HepG2 (cell line): ENCODE measurements around the gene LRRC3B. TPM values are rescaled to one million over a fixed set of nuclear protein-coding genes. Genes with fewer than 3 reads are reported as not detected.

Experiments
- AGO1 ChIP-seq: fragments of 200-400 bp; formaldehyde crosslinking; IDR thresholded peaks from 2 replicates; pipeline ENCODE4 v1.6.1; 2017; ENCODE audit warnings: mild to moderate bottlenecking, low read depth, low read length, moderate library complexity; ENCODE audit not compliant: poor library complexity, severe bottlenecking
- SNAI1 ChIP-seq: sonication (generic); formaldehyde crosslinking; IDR thresholded peaks from 2 replicates; pipeline ENCODE4 v1.5.0; 2020; ENCODE audit warnings: mild to moderate bottlenecking, missing genetic modification reagents, borderline replicate concordance
- ZBTB3 ChIP-seq: sonication (generic); formaldehyde crosslinking; IDR thresholded peaks from 2 replicates; pipeline ENCODE4 v1.4.0; 2020; ENCODE audit warnings: low read depth, mild to moderate bottlenecking, moderate library complexity, missing genetic modification reagents, borderline replicate concordance
- ZNF354B ChIP-seq: sonication (generic); formaldehyde crosslinking; IDR thresholded peaks from 2 replicates; pipeline ENCODE4 v1.8.0; 2022; ENCODE audit warnings: mild to moderate bottlenecking, missing genetic modification reagents
- ZSCAN31 ChIP-seq: sonication (generic); formaldehyde crosslinking; IDR thresholded peaks from 2 replicates; pipeline ENCODE4 v1.5.0; 2020; ENCODE audit warnings: low read depth, mild to moderate bottlenecking, missing genetic modification reagents
- polyA plus RNA-seq, 8 experiments: library from polyadenylated mRNA; depleted of rRNA in 3 of 8; stranded (reverse) in 7 of 8; unstranded in 1 of 8; fragments of >200 nt; fragmentation: Illumina TruSeq in 4 of 8; extraction: Trizol in 4 of 8; gene quantifications; 2 replicates each; pipeline versions ENCODE4 v1.2.1 to v1.2.3, GENCODE V29; 2011 to 2016; ENCODE audit warnings: low read depth in 4 of 8, missing spikeins in 1 of 8, mixed read lengths in 1 of 8; ENCODE audit not compliant: insufficient read depth in 1 of 8
- total RNA-seq, 5 experiments: library from RNA; depleted of rRNA; stranded (reverse); fragments of >200 nt; fragmentation: Illumina TruSeq; extraction: Trizol; gene quantifications; 2 replicates each; pipeline ENCODE4 v1.2.3, GENCODE V29; 2016; ENCODE audit warnings: low read depth in 1 of 5
- TF ChIP-seq, protein P1 (sequence below): sonication (generic); formaldehyde crosslinking; IDR thresholded peaks from 2 replicates; pipeline ENCODE4 v1.4.0; 2020; ENCODE audit warnings: mild to moderate bottlenecking, missing genetic modification reagents
- TF ChIP-seq, protein P2 (sequence below): sonication (generic); formaldehyde crosslinking; IDR thresholded peaks from 2 replicates; pipeline ENCODE4 v1.5.0; 2020; ENCODE audit warnings: missing genetic modification reagents

LRRC3B gene
- total and polyA plus RNA-seq, 2 of the 13 experiments (the other 11 are each of a cell fraction or from before 2014, with no cell fraction given), result not detected

DNA sequence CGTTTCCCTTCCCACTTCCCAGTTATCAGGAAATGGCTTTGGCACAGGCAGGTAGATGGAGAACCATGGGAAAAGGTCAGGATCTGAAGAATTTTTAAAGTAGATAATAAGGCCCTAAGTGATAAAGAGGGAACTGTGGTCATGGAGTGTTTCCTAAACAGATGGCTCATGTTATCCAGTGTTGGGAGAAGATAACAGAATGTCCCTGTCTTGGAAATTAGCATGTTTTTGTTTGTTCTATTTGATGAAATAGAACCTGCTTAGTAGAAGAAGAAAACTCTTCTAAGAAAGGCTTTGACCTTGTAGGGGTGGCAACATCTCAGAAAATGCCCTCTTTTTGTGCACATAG, 8.8 kb downstream of the LRRC3B start (continued):
- TF ChIP-seq, protein P1, sequence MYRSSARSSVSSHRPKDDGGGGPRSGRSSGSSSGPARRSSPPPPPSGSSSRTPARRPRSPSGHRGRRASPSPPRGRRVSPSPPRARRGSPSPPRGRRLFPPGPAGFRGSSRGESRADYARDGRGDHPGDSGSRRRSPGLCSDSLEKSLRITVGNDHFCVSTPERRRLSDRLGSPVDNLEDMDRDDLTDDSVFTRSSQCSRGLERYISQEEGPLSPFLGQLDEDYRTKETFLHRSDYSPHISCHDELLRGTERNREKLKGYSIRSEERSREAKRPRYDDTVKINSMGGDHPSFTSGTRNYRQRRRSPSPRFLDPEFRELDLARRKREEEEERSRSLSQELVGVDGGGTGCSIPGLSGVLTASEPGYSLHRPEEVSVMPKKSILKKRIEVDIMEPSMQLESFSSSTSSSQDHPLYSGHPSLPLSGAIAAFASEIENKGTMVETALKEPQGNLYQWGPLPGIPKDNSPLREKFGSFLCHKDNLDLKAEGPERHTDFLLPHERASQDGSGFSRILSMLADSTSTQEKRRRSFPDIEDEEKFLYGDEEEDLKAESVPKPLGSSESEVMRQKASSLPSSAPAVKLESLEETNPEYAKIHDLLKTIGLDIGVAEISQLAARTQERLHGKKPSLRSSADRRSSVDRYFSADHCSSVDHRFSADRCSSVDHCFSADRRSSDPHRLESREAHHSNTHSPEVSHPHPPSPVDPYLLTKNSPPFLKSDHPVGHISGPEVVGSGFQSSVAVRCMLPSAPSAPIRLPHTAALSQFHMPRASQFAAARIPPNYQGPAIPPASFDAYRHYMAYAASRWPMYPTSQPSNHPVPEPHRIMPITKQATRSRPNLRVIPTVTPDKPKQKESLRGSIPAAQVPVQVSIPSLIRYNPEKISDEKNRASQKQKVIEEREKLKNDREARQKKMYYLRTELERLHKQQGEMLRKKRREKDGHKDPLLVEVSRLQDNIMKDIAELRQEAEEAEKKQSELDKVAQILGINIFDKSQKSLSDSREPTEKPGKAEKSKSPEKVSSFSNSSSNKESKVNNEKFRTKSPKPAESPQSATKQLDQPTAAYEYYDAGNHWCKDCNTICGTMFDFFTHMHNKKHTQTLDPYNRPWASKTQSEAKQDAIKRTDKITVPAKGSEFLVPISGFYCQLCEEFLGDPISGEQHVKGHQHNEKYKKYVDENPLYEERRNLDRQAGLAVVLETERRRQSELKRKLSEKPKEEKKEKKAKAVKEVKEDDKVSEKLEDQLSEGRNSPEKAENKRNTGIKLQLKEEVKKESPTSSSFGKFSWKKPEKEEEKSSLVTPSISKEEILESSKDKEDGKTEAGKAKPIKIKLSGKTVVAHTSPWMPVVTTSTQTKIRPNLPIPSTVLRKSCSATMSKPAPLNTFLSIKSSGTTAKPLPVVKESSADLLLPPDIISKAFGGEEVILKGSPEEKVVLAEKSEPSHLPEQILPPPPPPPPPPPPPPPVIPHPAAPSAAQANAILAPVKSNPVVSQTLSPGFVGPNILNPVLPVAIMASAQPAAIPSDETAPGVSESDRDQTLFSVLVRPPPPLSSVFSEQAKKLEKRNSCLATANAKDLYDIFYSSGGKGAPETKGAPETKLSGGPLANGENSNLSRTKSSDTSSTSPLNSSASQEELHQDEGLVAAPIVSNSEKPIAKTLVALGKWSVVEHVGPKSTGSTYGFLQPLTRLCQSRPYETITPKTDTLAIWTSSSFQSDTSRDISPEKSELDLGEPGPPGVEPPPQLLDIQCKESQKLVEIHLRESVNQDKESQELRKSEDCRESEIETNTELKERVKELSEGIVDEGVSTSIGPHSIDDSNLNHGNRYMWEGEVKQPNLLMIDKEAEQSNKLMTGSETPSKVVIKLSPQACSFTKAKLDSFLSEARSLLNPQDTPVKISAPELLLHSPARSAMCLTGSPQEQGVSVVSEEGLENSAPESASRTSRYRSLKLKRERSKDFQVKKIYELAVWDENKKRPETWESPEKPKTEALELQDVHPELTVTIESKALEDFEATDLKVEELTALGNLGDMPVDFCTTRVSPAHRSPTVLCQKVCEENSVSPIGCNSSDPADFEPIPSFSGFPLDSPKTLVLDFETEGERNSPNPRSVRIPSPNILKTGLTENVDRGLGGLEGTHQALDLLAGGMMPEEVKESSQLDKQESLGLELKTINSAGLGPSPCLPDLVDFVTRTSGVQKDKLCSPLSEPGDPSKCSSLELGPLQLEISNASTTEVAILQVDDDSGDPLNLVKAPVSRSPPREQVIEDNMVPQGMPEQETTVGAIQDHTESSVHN (CRISPR knock-in tag), result no peak
- TF ChIP-seq SNAI1 (CRISPR knock-in tag) (no peak), AGO1 (no peak), ZNF354B (no peak), ZSCAN31 (CRISPR knock-in tag) (no peak), ZBTB3 (CRISPR knock-in tag) (no peak)
- TF ChIP-seq, protein P2, sequence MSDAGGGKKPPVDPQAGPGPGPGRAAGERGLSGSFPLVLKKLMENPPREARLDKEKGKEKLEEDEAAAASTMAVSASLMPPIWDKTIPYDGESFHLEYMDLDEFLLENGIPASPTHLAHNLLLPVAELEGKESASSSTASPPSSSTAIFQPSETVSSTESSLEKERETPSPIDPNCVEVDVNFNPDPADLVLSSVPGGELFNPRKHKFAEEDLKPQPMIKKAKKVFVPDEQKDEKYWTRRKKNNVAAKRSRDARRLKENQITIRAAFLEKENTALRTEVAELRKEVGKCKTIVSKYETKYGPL (CRISPR knock-in tag), result no peak
